ENCODE results near the gene COX20. TPM values are rescaled to one million over a fixed set of nuclear protein-coding genes. Genes with fewer than 3 reads are reported as not detected.

The COX20 gene
- total RNA-seq, 2 experiments from 2014 or later, result 14.5 to 16.8 TPM

GRCh38 chr1:244857761-244858160 lies 22.3 kb downstream of the COX20 start:
- TF ChIP-seq CTCF (IDR thresholded peaks at IDR 0.05), result no peak
- Histone ChIP-seq H3K4me1 (ENCODE audit: insufficient read depth, low read length) (peaks cover 41% of the 10 kb centered on the region), H3K27me3 (ENCODE audit: control insufficient read depth in 1 of 2, insufficient read depth in 2 of 2, low read length in 2 of 2) (no peaks in the 10 kb centered on the region), H3K27ac (ENCODE audit: low read depth in 1 of 2, low read length in 2 of 2) (peak overlapping the region in 1 of 2 donors; percentile 17), H3K9me3 (ENCODE audit: control insufficient read depth in 1 of 2, insufficient read depth in 1 of 2, low read length in 2 of 2) (no peaks in the 10 kb centered on the region), H3K36me3 (ENCODE audit: insufficient read depth, low read length) (peaks cover 96% of the 10 kb centered on the region), H3K4me3 (ENCODE audit: low read length) (no peak overlapping the region)
- CTCF ChIA-PET, result no interaction called here
- Mint-ChIP-seq H3K36me3 (ENCODE audit: low read depth) (peaks cover 98% of the 10 kb centered on the region), H3K27me3 (no peaks in the 10 kb centered on the region), H3K4me1 (ENCODE audit: low read depth) (peaks cover 98% of the 10 kb centered on the region), H3K4me3 (peak overlapping the region; percentile 55), H3K9me3 (no peaks in the 10 kb centered on the region), H3K27ac (peak overlapping the region; percentile 48)
- POLR2A ChIA-PET, result interaction anchor here (13.8 to 22.6 kb wide), 2 partner anchors 17 to 113 kb away, joined by 354 to 1262 read pairs; partner anchors contain the start of gene COX20
- ATAC-seq (ENCODE audit: poor library complexity), result no peak
- intact Hi-C loops (cut with DNase I, micrococcal nuclease), result no loop called here
- DNase-seq, result no peak

GRCh38 chr1:244858357-244858756 lies 22.9 kb downstream of the COX20 start:
- DNase-seq (no peak), ATAC-seq (ENCODE audit: poor library complexity) (no peak)
- H3K27me3 Mint-ChIP-seq, result no peaks in the 10 kb centered on the region
- ChIA-PET CTCF (no interaction called here), POLR2A (interaction anchor here (13.8 to 22.6 kb wide), 2 partner anchors 18 to 112 kb away, joined by 354 to 1262 read pairs; partner anchors contain the start of gene COX20)
- no peak overlapping the region for H3K27ac ChIP-seq (ENCODE audit: low read depth in 1 of 2, low read length in 2 of 2)
- peaks cover 90% of the 10 kb centered on the region for H3K36me3 ChIP-seq (ENCODE audit: insufficient read depth, low read length)
- H3K36me3 Mint-ChIP-seq (ENCODE audit: low read depth), result peaks cover 100% of the 10 kb centered on the region
- intact Hi-C loops (cut with DNase I, micrococcal nuclease), result no loop called here
- peak overlapping the region; percentile 57 for H3K4me3 Mint-ChIP-seq
- H3K4me1 Mint-ChIP-seq (ENCODE audit: low read depth), result peaks cover 94% of the 10 kb centered on the region
- no peak for TF ChIP-seq CTCF (IDR thresholded peaks at IDR 0.05)
- no peaks in the 10 kb centered on the region for H3K9me3 ChIP-seq (ENCODE audit: control insufficient read depth in 1 of 2, insufficient read depth in 1 of 2, low read length in 2 of 2)
- H3K4me3 ChIP-seq (ENCODE audit: low read length), result no peak overlapping the region
- H3K27me3 ChIP-seq (ENCODE audit: control insufficient read depth in 1 of 2, insufficient read depth in 2 of 2, low read length in 2 of 2), result no peaks in the 10 kb centered on the region
- H3K27ac Mint-ChIP-seq, result peak overlapping the region; percentile 48
- H3K9me3 Mint-ChIP-seq, result no peaks in the 10 kb centered on the region
- peaks cover 41% of the 10 kb centered on the region for H3K4me1 ChIP-seq (ENCODE audit: insufficient read depth, low read length)

- peaks cover 100% of the 10 kb centered on the region for H3K36me3 Mint-ChIP-seq (ENCODE audit: low read depth)
- Histone ChIP-seq H3K36me3 (ENCODE audit: insufficient read depth, low read length) (peaks cover 73% of the 10 kb centered on the region), H3K4me3 (ENCODE audit: low read length) (peak overlapping the region; percentile 91), H3K27me3 (ENCODE audit: control insufficient read depth in 1 of 2, insufficient read depth in 2 of 2, low read length in 2 of 2) (no peaks in the 10 kb centered on the region), H3K4me1 (ENCODE audit: insufficient read depth, low read length) (peaks cover 41% of the 10 kb centered on the region), H3K9me3 (ENCODE audit: control insufficient read depth in 1 of 2, insufficient read depth in 1 of 2, low read length in 2 of 2) (no peaks in the 10 kb centered on the region), H3K27ac (ENCODE audit: low read depth in 1 of 2, low read length in 2 of 2) (no peak overlapping the region)
- CTCF ChIA-PET, result interaction anchor here (1.2 to 6.2 kb wide), 3 partner anchors 25 to 182 kb away, joined by 3 to 63 read pairs (median 10); partner anchors contain the start of gene COX20
- peak overlapping the region; percentile 98 for H3K27ac Mint-ChIP-seq
- peaks cover 5% of the 10 kb centered on the region for H3K27me3 Mint-ChIP-seq
- H3K9me3 Mint-ChIP-seq, result no peaks in the 10 kb centered on the region
- no peak for DNase-seq
- ATAC-seq (ENCODE audit: poor library complexity), result no peak
- H3K4me3 Mint-ChIP-seq, result peak overlapping the region; percentile 87
- TF ChIP-seq CTCF (IDR thresholded peaks at IDR 0.05), result no peak
- intact Hi-C loops (cut with DNase I, micrococcal nuclease), result loop anchor here (5.0 to 10.0 kb wide), 3 partner anchors 208 to 408 kb away; partner anchors contain the start of genes ADSS2 (in 2 of the 2) and DESI2 (in 1 of the 2)
- POLR2A ChIA-PET, result interaction anchor here (7.1 to 22.6 kb wide), 3 partner anchors 7 to 110 kb away, joined by 141 to 1262 read pairs (median 354); partner anchors contain the start of gene COX20
- peaks cover 80% of the 10 kb centered on the region for H3K4me1 Mint-ChIP-seq (ENCODE audit: low read depth)
Observed at GRCh38 chr1:244860078-244860477, 24.6 kb downstream of the COX20 start.
